SK-N-DZ (cell line): Measurements from ENCODE around the gene SLC44A4.
A peak's percentile ranks its signal among the peaks of the same experiment; 100 is the strongest.

Experiments used
- DNase-seq: peaks from one replicate; pipeline ENCODE4 v3.0.0-alpha.2; 2015; ENCODE audit warnings: low spot score

The SLC44A4 gene

DNA sequence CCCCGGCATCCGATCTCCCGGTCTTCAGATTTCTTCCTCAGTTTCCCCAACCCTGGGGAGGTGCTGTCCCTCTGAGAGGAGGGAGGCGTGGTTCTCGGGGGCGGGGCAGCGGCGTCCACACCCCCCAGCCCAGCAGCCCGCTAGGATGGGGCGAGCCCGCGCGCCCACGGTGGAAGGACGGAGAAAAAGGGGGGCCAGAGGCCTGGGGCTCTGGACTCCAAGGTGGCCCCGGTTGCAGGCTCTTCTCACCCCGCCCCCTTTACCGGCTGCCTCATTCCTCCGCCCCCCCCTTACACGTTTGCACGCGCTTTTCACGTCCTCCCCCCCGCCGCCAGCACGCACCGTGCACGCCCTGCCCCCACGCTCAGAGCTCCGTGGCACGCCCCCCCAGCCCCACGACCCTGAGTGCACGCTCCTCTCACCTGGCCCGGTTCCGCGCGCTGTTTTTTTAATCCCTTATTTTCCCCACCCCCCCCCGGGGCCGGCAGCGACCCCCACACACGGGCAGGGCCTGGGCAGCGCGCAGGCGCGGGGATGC, 22.7 kb upstream of the SLC44A4 start:
- DNase-seq = no peak

DNA sequence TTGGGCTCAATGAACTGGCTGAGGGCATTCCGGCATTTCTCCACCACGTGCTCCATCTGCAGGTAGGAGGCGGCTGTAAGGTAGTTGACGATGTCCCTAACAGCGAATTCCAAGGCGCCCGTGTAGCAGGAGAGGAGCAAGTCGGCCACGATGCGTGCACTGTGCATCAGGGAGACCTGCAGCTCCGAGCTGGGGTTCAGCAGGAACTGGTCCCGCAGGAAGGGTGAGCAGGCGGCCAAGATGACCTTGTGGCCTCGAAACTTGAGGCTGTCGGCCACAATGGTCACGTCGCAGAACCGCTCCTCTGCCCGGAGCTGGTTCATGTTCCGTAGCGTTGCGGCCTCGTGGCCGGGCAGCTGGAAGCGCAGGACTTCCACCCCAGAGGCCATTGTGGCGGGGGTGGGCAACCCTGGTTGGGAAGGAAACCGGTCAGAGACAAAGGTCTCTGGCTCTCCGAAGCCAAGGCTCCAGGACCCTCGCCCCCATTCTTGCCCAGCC, 22.2 kb upstream of the SLC44A4 start:
- no peak for DNase-seq

DNA sequence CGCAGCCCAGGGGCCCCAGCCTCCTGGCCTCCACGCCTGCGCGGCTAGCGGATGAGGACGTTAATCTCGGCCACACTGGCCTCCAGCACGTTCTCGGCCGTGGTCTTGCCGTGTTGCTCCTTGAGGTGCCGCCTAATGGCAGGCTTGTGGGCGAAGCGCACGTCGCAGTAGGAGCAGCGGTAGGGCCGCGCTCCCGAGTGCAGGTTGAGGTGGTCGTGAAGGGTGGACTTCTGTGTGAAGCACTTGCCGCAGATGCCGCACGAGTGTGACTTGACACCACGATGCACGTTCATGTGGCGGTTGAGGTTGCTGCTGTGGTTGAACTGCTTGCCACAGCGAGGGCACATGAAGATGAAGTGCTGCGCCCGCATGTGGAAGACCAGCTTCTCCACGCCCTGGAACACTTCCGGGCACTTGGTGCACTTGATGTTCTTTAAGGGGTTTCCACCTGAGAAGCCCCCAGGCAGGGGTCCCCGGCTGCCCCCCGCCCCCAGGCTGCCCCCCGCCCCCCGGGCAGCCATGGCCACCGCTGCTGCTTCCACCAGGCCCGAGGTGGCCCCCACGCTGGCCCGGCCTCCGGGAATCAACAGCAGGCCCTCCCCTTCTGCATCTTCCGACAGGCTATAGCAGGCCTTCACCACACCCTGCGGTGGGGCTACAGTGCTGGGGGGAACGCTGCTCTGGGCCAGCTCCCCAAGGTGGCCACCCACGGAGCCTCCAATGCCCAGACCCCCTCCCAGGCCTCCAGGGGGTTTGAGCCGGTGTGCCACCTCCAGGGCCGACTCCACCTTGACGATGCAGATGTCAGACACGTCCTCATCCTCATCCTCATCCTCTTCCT, 21.3 kb upstream of the SLC44A4 start:
- DNase-seq = no peak

DNA sequence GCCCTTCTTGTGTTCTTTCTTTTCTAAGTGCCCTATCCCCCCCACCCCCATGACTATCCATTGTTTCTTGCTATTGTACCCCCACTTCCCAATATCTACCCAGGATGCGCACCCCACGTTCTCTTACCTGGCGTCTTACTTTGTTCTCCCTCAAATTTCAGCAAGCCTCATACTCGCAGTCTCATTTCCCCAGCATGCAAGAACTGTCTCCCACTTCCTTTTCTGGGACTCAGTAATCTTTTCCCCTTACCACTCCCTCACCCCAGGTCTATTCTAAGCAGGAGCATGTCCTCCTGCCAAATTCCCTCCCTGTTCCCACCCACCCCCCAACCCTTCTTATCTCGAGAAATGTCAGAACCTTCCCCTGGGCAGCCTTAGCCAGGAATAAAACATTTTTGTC, 20.4 kb upstream of the SLC44A4 start:
- no peak for DNase-seq

DNA sequence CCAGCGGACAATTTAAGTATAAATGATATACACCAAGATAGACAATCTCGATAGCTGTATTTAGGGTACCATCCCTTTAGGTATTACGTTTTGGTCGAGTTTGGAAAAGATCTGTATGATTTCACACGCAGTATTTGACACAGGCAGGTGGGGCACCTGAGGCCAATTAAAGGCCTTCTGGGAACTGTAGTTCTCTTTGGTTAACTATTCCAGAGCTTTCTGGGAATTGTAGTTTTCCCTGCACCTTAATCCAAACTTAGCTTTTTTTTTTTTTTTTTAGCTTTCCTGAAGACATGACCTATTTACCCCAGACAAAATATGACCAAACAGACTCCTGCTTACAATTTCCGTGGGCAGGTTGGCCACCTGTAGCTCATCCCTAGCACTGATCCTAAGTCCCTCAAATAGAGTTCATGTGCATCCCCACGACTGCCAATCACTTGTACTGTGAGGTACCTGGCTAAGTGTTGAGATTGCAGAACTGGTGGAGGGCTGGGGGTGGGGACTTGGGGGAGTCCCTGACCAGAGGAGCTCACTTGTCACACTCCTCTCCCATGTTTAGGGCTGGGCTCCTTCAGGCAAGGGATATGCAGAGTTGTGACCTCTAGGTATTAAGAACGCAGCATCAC, 19.7 kb upstream of the SLC44A4 start:
- DNase-seq = peak; percentile 60

DNA sequence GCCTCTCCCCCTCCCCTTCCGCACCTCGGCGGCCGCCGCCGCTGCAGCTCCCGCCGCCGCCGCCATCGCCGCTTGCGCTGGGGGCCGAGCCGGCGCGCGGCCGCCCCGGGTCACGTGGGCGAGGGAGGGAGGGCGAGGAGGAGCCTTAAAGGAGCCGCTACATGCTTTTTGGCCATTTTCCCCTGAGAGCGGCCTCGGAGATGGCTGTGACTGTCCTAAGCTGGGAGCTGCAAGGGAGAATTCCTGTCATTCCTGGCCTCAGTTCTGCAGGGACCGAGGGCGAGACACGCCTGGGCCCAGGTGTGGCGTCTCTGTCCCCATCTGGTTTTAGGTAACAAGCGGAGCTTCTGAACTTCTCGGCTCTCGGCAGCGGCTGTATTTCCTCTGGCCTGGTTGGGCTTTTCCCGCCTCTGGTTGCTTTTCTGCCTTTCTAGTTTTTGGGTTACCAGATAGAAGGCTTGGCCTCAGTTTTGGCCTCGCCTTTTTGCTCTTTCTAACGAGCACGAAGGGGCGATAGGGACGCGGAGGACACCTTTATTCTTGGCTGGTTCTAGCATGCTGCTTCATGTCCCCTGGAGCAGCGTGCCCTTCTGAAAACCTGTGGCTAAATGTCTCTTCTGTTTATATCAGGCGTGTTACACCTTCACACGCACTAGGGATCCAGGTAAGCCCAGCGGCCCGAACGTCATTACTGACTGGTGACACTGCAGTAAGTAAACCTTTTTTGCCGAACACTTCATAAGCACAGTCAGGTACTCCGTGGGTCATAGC, 19.0 kb upstream of the SLC44A4 start, which contains the start of gene EHMT2:
Gene EHMT2 (minus strand): TSS at position 87 of the 771 bp plus-strand sequence. CDS start 21 bp downstream, at position 66.
- DNase-seq = peak; percentile 80

DNA sequence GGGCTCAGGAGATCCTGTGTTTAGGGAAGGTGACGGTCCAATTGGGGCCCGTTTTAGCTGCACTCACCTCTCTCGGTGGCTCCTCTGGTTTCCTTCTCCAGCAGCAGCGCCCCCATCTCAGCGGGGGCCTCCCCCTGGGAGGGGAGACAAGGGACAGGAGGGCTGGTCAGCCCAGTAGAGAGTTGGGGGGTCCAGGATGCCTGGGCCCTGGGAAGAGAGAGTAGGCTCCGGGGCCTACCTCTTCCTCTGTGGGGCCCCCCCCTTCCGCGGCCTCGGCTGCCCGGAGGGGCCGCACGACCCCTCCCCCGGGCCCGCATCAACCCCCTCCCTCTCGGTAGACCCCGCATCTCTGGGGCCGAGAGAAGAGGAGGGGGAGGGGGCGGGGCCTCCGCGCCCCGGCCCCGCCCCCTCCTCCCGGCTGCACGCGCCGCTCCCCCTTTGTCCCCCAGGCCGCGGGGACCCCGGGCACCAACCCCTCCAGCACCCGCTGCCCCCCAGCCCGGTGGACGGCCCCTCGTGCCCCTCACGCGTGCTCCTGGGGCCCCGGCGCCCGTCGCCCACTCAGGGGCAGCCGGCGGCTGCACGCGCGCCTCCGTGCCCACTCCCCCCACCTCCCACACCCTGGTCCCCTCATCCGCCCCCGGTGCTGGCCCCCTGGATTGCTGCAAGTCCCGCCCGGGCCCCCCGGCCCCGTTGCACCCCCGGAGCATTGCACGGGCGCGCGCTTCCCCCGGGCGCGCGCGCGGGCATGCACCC, 18.2 kb upstream of the SLC44A4 start:
- no peak for DNase-seq

DNA sequence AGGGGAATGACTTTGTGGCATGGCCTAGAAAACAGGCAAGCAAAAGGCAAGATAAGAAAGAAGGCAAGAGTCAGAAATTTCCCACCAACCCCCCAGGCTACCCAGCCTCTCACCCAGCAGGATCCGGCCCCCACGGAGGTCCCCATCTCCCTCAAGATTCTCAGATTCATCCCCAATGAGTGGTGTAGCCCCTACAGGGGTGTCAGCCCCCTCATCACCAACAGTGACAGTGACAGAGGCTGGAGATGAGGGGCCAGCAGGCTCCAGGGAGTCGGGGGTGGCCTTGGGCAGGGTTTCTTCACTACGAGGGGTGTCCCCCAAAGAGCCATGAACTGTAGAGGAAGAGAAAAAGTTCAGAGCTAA, 17.7 kb upstream of the SLC44A4 start:
- no peak for DNase-seq

DNA sequence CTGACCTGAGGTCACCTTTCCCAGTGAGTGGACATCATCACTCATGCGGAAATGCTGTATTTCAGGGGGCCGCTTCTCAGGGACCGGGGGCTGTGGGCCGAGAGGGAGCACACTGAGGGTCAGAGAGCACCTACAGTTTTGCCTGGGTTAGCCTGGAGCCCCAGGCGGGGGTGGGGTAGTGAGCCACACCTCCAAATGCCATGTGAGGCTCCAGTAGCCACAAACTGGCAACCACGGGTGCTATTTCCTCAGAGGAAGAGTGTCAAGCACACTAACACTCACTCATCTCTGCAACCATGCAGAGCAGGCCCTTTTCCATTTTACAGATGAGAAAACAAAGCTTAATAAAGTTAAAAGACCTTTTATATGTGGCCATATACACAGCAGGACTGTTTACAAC, 14.0 kb upstream of the SLC44A4 start:
- no peak for DNase-seq

DNA sequence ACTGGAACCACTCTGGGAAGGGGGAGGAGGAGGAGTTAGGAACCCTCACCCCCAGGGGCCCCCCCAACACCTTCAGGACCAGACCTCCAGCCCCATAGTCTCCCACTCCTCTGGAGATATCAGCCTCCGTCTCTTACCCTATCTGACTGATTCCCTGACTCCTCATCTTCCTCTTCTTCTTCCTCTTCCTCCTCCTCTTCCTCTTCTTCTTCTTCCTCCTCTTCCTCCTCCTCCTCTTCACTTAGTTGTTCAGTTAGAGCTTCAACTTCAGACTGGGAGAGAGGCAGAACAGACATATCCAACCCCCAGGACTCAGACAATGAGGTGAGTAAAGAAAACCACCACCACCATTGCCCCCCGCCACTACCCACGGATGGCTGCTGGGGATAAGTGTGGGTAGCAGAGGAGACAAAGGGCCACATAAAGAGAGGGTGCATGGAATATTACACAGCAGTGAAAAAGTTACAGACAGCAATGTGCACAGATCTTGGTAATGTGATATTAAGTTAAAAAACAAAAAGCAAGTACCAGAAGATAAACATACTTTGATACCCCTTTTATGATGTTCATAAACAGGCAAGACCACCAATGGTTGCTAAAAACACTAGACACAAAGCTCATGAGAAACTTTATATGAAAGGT, 10.7 kb upstream of the SLC44A4 start:
- DNase-seq = no peak

DNA sequence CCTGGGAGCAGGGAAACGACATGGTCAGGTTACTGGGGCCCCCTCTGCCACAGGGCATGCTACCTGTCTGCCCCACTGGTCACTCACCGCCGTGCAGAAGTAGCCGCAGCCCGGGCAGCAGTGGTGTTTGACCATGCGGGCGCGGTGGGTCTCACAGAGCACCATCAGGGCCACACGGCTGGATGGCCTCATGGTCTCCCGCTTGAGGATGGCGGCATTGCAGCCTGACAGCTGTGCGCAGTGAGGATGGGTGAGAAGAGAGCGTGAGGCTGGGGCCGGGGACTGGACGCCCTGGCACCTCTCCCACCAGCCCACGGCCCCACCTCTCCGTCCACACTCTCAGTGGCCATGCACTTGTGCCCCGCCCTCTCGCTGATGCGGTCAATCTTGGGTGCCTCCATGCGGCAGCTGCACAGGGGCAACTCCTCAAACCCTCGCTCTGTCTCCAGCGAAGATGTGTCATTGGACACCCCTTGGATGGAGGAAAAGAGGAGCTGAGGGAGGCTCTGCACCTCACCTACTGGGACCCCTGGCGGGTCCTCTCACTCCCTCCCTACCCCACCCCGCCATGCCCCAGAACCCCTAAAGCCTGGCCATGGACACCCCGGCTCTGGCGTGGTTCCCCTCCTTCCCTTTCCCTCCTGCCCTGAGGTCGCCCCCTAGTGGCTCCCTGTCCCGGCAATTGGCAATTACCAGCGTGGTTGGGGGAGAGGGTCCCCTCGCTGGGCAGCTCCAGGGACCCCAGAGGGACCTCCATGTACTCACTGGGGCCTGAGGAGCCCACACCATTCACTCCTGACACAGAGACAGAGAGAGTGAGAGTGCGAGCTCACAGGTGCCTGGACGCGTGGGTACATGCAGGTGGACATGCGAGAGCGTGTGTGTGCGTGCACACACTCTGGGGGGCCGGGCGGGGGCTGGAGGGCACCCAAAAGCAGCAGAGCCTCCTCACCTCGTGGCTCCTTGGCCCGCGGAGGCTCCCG, 9.8 kb upstream of the SLC44A4 start:
- no peak for DNase-seq

DNA sequence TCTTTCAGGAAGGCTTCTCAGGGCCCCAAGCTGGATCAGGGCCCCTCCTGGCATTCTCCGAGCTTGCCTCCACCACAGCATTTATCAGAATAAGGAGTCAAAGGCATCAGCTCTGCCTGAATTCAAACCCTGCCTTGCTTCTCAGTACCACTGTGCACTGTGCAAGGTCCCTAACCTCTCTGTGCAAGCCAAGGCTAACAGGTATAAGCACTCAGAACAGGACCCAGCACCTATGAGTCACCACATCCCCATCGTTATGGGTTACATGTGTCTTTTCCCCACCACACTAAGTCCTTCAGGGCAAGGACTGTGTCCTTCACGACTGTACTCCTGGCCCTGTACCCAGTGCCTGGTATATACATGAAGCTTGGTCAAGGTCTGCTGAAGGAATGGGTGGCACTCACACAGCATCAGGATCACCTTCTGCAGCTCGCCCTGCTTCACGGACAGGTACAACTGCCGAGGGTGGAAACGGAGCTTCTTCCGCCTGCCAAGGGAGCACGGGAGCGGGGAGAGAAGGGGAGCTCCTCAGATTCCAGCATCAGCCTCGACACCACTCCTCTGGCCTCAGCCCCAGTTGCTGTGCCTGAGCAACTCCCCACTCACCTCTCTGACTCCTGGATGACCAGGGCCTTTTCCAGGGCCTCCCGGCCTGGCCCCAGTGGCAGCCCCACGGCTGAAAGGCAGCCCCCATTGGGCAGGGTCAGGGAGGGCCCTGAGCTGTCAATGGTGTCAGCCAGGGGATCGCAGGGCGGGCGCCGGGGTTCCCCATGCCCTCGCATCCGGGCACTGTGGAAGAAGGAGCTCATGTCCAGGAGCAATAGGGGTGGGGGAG, 8.6 kb upstream of the SLC44A4 start:
- DNase-seq = no peak

DNA sequence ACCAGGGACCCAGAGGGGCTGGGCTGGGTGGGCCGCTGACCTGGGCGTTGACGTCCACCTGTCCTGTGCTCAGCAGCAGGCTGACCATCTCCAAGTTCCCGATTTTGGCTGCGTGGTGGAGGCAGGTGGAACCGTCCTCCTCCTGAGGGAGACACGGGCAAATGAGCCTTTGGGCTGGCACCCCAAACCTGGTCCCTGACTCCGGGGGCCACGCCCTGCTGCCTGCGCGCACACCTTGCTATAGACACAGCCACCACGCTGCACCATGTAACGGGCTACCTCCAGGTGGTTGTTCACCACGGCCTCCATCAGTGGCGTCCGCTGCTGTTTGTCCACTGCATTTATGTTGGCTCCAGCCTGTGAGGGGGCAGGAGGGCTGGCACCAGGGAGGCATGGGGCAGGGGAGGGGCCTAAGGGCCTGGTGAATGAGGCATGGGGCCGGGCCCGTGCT, 7.8 kb upstream of the SLC44A4 start:
- DNase-seq = no peak

DNA sequence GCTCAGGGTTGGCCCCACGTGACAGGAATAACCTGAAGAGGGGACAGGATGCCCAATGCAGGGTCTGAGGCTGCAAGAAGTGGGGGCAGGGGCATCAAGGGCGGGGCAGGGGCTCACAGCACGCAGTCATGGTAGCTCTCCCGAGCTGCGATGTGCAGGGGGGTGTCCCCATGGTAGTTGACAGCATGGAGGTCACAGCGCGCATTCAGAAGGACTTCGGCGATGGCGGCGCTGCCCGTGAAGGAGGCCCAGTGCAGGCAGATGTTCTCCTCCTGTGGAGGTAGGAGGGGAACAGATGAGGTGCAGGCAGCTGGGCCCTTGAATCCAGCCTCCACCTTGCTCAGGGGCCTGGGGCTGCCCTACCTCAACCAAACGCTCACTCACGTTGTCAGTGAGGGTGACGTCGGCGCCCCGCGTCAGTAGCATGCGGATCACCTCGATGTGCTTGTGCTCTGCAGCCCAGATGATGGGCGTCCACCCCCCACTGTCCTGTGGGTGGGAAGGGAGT, 5.8 kb upstream of the SLC44A4 start:
- DNase-seq = no peak

DNA sequence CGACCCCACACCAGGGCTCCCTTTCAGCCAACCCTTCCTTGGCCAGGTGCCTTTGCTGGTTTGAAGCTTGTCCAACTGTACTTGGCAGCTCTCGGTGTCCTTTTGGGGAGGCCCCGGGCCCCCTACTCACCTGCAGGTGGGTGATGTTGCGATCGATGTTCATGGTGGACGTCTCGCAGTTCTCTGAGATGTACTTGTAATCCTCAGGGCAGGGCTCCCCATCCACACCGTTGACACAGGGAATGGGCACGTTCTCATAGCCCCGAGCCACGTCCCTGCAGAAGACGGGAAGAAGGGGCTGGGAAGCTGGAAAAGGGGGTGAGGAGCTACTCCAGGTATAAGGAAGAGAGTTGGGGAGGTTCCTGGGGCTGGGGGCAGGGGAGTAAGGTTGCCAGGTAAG, 4.9 kb upstream of the SLC44A4 start:
- no peak for DNase-seq

DNA sequence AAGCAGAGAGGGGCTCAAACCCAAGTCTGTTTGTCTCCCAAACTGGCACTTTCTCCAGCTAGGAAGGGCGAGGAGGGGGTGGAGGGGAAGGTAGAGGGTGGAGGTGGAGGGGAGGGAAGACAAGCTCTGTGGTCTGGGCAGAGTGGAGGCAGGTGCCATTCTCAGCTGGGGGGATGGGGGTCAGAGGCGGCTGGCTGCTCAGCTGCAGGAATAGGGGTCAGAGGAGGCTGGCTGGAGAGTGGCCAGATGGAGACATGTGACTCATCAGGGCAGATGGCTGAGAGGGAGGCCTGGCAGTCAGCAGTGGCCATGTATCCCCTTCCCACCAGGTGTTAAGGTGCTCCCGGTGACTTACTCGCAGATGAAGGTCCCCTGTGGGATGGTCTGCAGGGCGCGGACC, 3.5 kb upstream of the SLC44A4 start:
- no peak for DNase-seq

DNA sequence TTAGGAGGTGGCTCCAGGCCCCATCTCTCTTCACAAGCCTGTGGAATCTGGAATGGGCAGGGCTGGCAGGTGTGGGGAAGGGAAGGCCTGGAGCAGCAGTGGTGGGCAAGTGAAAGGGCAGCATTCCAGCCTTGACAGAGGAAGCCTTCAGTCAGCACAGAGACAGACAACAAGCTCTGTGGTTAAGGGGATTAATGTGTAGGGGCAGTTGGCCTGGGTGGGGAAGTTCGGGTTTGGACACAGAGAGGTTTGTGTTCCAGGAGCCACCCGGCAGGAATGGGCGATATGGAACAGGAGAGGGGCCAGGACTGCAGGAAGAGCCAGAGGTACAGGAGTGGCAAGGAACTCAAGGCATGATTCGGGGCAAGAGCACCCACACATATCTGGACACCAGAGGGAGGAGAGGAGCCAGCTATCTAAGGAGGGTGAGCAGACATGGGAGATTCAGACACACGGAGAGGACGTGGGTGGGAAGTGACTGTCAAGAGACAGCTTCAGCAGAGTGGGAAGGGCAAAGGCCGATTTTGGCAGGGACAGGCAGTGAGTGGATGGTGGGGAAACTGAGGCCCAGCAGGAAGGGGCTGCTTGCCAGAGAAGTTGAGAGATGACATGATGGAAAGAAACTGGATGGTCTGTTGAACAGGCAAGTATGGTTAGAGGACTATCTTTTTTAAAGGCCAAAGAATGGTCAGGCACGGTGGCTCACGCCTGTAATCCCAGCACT, 2.5 kb upstream of the SLC44A4 start:
- no peak for DNase-seq

DNA sequence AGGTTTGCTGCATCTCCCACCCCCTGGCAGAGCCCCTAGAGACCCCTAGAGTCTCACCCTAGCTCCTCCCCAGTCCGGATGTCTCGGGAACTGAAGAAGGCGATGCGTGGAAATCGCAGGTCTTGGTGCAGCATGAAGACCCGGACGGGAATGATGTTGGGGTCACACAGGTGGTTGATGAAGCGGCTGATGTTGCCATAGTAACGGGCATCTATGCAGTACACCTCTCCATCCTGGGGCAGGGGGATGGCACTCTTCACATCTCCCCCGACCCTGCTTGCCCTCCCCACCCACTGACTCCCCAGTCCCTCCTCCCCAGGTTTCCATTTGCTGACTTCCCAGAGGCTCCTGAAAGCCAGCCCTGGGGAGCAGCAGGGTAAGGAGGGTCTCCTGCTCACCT, 1.8 kb upstream of the SLC44A4 start:
- no peak for DNase-seq
